ENCODE measurements around the gene RYR2. TPM values are rescaled to one million over a fixed set of nuclear protein-coding genes. Genes with fewer than 3 reads are reported as not detected.

The RYR2 gene
- total and polyA plus RNA-seq, 2 of the 8 experiments (the other 6 are each of a cell fraction or from before 2014, with no cell fraction given): 1.3 to 4.4 TPM

DNA sequence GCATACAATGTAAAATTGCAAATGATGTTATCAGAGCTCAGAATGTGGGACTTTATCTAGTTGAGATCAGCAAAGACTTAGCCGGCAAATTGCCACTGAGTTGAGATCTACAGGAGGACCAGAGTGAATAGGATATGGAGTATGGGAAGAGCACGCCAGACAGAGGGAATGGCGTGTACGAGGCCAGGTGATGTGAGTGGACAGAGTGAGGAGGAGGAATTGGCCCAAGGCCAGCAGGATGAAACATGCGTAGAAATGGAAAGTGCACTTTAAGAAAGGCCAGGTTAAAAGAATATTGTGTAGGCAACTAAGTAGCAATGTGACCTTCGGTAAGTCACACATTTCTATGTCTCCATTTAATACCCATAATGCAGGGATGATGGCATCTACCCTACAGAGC, 637.7 kb downstream of the RYR2 start:
- ChIA-PET CTCF (ENCODE audit: partially characterized antibody) (no interaction called here), POLR2A (ENCODE audit: partially characterized antibody) (no interaction called here)
- H2AK5ac ChIP-seq (ENCODE audit: low read depth, low read length): no peak overlapping the region
- H4K8ac ChIP-seq (ENCODE audit: extremely low read depth, insufficient read depth, low read length): no peak overlapping the region
- no peak overlapping the region for H3K4me2 ChIP-seq (ENCODE audit: insufficient read depth in 1 of 2, low read depth in 2 of 2, low read length in 2 of 2)
- no peaks in the 10 kb centered on the region for H4K20me1 ChIP-seq (replicated peaks in 1 of 2; ENCODE audit: control insufficient read depth in 1 of 2, insufficient read depth in 2 of 2, low read length in 2 of 2)
- WGBS, 2 experiments (ENCODE audit: extremely low coverage in 1 of 2, insufficient coverage in 1 of 2, insufficient read length in 1 of 2, insufficient replicate concordance in 2 of 2, low coverage in 1 of 2, low lambda C conversion rate in 2 of 2, missing lambda C conversion rate in 1 of 2): 98% methylated on average over 6 of the region's 6 CpGs; no CpG with 5 or more reads in 1 of the 2 experiments
- no peak overlapping the region for H3K56ac ChIP-seq (replicated peaks; ENCODE audit: insufficient read length, low read depth, low read length)
- H2BK120ac ChIP-seq (replicated peaks; ENCODE audit: low read depth, low read length): no peak overlapping the region
- no peak overlapping the region for H2BK20ac ChIP-seq (ENCODE audit: low read length)
- H3K4ac ChIP-seq (replicated peaks; ENCODE audit: insufficient read length, low read depth, low read length): no peak overlapping the region
- no peak overlapping the region for H3K18ac ChIP-seq (ENCODE audit: extremely low read depth, low read length)
- no peaks in the 10 kb centered on the region for H3K9me3 ChIP-seq (ENCODE audit: insufficient read depth in 2 of 2, low read depth in 1 of 2, low read length in 1 of 2)
- H3K23me2 ChIP-seq (ENCODE audit: low read depth, low read length): no peaks in the 10 kb centered on the region
- no peak overlapping the region for H3K4me3 ChIP-seq (ENCODE audit: extremely low read depth in 1 of 4, insufficient read depth in 2 of 4, low read depth in 3 of 4, low read length in 4 of 4)
- H4K91ac ChIP-seq (replicated peaks; ENCODE audit: insufficient read length, low read length): no peak overlapping the region
- H3K23ac ChIP-seq (ENCODE audit: insufficient read length): no peak overlapping the region
- peak overlapping the region; percentile 41; the same call in 1 of the 2 replicates for H2BK12ac ChIP-seq (ENCODE audit: low read depth, low read length)
- TF ChIP-seq, protein P1, sequence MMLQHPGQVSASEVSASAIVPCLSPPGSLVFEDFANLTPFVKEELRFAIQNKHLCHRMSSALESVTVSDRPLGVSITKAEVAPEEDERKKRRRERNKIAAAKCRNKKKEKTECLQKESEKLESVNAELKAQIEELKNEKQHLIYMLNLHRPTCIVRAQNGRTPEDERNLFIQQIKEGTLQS (IDR thresholded peaks at IDR 0.05; ENCODE audit: insufficient read depth, low read depth, low read length): no peak
- TF ChIP-seq POLR2AphosphoS5 (IDR thresholded peaks at IDR 0.05; ENCODE audit: low read depth, low read length) (no peak), MAFK (IDR thresholded peaks at IDR 0.05; ENCODE audit: low read depth, low read length) (no peak), NRF1 (IDR thresholded peaks at IDR 0.05; ENCODE audit: low read depth, low read length) (no peak)
- no peaks in the 10 kb centered on the region for H3K27me3 ChIP-seq (replicated peaks in 1 of 4; ENCODE audit: control insufficient read depth in 3 of 4, extremely low read depth in 1 of 4, insufficient read depth in 3 of 4, low read length in 3 of 4)
- no peak overlapping the region for H4K5ac ChIP-seq (ENCODE audit: insufficient read length, low read depth, low read length)
- no peaks in the 10 kb centered on the region for H3K36me3 ChIP-seq (ENCODE audit: control insufficient read depth in 2 of 4, insufficient read depth in 4 of 4, low read length in 3 of 4)
- H3K27ac ChIP-seq (ENCODE audit: low read depth, low read length): no peak overlapping the region
- no peak overlapping the region for H3K9ac ChIP-seq (replicated peaks in 1 of 4; ENCODE audit: extremely low read depth in 1 of 4, low read depth in 3 of 4, low read length in 3 of 4)
- no peak overlapping the region for H2BK15ac ChIP-seq (ENCODE audit: low read length)
- peaks cover 0 to 5% (median 0%) of the 10 kb centered on the region in 4 experiments; a peak in 1 of 7 replicates for H3K4me1 ChIP-seq (replicated peaks in 1 of 4; ENCODE audit: control insufficient read depth in 3 of 4, insufficient read depth in 4 of 4, low read length in 3 of 4)
- no peak for FAIRE-seq
- H3K79me2 ChIP-seq (ENCODE audit: control insufficient read depth in 1 of 2, insufficient read depth in 2 of 2, low read length in 2 of 2): no peaks in the 10 kb centered on the region
- H2AFZ ChIP-seq (ENCODE audit: low read length): no peak overlapping the region
- H2BK5ac ChIP-seq (ENCODE audit: low read depth, low read length): no peak overlapping the region
- no peak overlapping the region for H3K14ac ChIP-seq (ENCODE audit: insufficient read length)
- DNase-seq (ENCODE audit: low read depth in 1 of 2, low spot score in 2 of 2): no peak
- no peaks in the 10 kb centered on the region for H3K79me1 ChIP-seq (ENCODE audit: low read depth, low read length)
